Activated CD8-positive, alpha-beta memory T cell treated with anti-CD3 and anti-CD28 coated beads for 36 hours (primary cell): Measurements from ENCODE around the gene PPP5C. TPM values are rescaled to one million over a fixed set of nuclear protein-coding genes. Genes with fewer than 3 reads are reported as not detected.

Experiments
- CTCF ChIA-PET: fragments of 350-600 bp; sonication (Branson Sonifier 250); formaldehyde crosslinking; loops from one replicate; lab custom pipeline; 2021; ENCODE audit warnings: antibody characterized with exemption; lab: Charles Lee
- POLR2A ChIA-PET: fragments of 350-600 bp; sonication (Branson Sonifier 250); formaldehyde crosslinking; loops from one replicate; lab custom pipeline; 2021; ENCODE audit warnings: antibody characterized with exemption; lab: Charles Lee
- total RNA-seq, 2 experiments: library from RNA; stranded (reverse); gene quantifications; one replicate each; pipeline ENCODE4 v1.2.3, GENCODE V29; 2021

Gene PPP5C
- total RNA-seq, 2 experiments from 2014 or later: 135 to 136 TPM

GRCh38 chr19:46376241-46377153 is 29.6 kb downstream of the PPP5C start:
- POLR2A ChIA-PET: no interaction called here
- CTCF ChIA-PET: interaction anchor here (1.2 to 2.7 kb wide), 2 partner anchors 20 to 29 kb away, joined by 3 to 9 read pairs; no protein-coding TSS in a partner anchor

GRCh38 chr19:46378268-46378667 is 31.4 kb downstream of the PPP5C start:
- POLR2A ChIA-PET: no interaction called here
- CTCF ChIA-PET: interaction anchor here (2.7 kb wide), 1 partner anchor 18 kb away, joined by 9 read pairs; no protein-coding TSS in a partner anchor

GRCh38 chr19:46380690-46381089 is 33.8 kb downstream of the PPP5C start:
- ChIA-PET POLR2A (no interaction called here), CTCF (interaction anchor here (1.0 kb wide), 1 partner anchor 15 kb away, joined by 3 read pairs; no protein-coding TSS in a partner anchor)

DNA sequence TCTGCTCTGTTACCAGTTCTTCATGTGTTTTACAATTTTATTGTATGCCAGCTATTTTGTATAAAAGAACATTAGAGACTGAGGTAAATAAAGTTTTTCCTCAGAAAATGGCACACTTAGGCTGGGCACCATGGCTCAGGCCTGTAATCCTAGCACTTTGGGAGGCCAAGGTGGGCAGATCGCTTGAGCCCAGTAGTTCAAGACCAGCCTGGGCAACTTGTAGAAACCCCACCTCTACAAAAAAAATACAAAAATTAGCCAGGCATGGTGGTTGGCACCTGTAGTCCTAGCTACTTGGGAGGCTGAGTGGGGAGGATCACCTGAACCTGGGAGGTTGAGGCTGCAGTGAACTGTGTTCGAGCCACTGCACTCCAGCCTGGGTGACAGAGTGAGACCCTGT is 34.5 kb downstream of the PPP5C start:
- ChIA-PET POLR2A (no interaction called here), CTCF (interaction anchor here (1.0 kb wide), 1 partner anchor 15 kb away, joined by 3 read pairs; no protein-coding TSS in a partner anchor)

- CTCF ChIA-PET: interaction anchor here (1.0 kb wide), 1 partner anchor 14 kb away, joined by 3 read pairs; no protein-coding TSS in a partner anchor
- POLR2A ChIA-PET: no interaction called here
Measured at GRCh38 chr19:46381756-46382345, 35.0 kb downstream of the PPP5C start.

GRCh38 chr19:46383171-46383815 is 36.4 kb downstream of the PPP5C start:
- CTCF ChIA-PET: no interaction called here
- POLR2A ChIA-PET: no interaction called here

- ChIA-PET POLR2A (no interaction called here), CTCF (interaction anchor here (0.9 kb wide), 1 partner anchor 37 kb away, joined by 3 read pairs; the partner anchor contains the start of gene PPP5C)
Measured at GRCh38 chr19:46383846-46384245, 37.0 kb downstream of the PPP5C start.

DNA sequence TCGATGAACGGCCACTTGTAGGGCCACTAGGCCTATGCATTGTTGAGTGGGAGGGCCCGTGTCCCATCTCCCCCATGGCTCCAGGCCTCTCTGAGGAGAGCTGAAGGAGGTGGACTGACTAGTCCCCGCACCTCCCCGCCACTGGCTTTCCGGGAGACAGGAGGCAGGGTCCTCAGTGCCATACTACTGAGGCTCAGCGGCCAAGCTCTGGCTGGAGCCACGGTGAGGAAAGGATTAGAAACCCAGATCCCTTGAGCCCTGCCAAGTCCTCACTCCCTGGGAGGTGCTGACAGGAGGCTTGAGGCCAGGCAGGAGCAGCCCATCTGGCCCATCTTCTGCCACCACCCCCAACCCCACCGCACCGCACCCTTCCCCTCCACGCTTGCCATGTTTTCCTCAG is 37.5 kb downstream of the PPP5C start:
- CTCF ChIA-PET: interaction anchor here (0.9 kb wide), 1 partner anchor 38 kb away, joined by 3 read pairs; the partner anchor contains the start of gene PPP5C
- POLR2A ChIA-PET: no interaction called here

- POLR2A ChIA-PET: no interaction called here
- CTCF ChIA-PET: no interaction called here
Measured at GRCh38 chr19:46385636-46386035, 38.7 kb downstream of the PPP5C start.

DNA sequence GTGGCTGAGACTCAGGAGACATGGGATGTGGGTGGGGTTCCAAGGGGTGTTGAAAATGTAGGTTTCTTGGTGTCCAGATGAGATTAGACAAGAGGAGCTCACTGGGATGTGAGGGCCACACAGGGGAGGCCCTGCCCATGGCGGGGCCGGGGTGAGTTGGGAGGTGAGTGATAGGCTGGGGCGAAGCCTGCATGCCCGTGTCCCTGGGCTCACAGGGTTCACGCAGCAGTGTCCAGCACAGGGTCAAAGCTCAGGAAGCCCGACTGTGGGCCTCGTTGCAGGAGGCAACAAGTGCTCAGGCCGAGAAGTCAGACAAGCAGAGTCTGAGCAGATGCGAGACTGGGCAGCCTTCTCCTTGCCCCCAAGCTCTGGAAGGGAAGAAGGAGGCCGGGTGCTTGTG is 39.3 kb downstream of the PPP5C start:
- ChIA-PET POLR2A (interaction anchor here (0.6 kb wide), 1 partner anchor 8 kb away, joined by 7 read pairs; no protein-coding TSS in a partner anchor), CTCF (interaction anchor here (0.7 kb wide), 1 partner anchor 10 kb away, joined by 3 read pairs; no protein-coding TSS in a partner anchor)

DNA sequence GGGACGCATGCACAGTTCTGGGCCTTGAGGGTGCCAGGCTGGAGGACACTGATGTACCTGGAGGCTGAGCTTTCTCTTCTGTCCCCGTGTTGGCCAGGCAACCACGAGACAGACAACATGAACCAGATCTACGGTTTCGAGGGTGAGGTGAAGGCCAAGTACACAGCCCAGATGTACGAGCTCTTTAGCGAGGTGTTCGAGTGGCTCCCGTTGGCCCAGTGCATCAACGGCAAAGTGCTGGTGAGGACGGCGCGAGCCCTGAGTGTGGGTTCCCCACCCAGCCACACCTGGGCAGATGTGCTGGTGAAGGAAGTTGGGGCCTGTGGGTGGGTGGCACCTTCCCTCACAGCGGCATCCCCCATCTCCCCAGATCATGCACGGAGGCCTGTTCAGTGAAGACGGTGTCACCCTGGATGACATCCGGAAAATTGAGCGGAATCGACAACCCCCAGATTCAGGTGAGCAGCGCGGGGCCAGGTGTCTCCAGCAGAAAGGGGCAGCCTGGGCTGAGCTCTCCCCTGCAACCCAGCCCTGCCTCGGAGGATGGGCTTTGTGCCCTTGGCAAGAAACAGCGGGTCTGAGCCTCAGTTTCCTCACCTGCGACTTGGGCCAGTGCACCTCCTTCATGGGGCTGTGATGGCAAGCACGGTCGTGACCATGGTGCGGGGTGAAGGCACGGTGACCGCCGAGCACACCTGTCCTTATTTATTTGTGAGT is 40.3 kb downstream of the PPP5C start:
- POLR2A ChIA-PET: interaction anchor here (0.6 to 0.7 kb wide), 2 partner anchors 7 to 98 kb away, joined by 3 to 7 read pairs; no protein-coding TSS in a partner anchor
- CTCF ChIA-PET: interaction anchor here (0.7 to 0.8 kb wide), 2 partner anchors 9 to 16 kb away, joined by 3 read pairs; no protein-coding TSS in a partner anchor

GRCh38 chr19:46387713-46388130 is 40.8 kb downstream of the PPP5C start:
- CTCF ChIA-PET: interaction anchor here (0.8 kb wide), 1 partner anchor 17 kb away, joined by 3 read pairs; no protein-coding TSS in a partner anchor
- POLR2A ChIA-PET: interaction anchor here (0.7 kb wide), 1 partner anchor 98 kb away, joined by 3 read pairs; no protein-coding TSS in a partner anchor

DNA sequence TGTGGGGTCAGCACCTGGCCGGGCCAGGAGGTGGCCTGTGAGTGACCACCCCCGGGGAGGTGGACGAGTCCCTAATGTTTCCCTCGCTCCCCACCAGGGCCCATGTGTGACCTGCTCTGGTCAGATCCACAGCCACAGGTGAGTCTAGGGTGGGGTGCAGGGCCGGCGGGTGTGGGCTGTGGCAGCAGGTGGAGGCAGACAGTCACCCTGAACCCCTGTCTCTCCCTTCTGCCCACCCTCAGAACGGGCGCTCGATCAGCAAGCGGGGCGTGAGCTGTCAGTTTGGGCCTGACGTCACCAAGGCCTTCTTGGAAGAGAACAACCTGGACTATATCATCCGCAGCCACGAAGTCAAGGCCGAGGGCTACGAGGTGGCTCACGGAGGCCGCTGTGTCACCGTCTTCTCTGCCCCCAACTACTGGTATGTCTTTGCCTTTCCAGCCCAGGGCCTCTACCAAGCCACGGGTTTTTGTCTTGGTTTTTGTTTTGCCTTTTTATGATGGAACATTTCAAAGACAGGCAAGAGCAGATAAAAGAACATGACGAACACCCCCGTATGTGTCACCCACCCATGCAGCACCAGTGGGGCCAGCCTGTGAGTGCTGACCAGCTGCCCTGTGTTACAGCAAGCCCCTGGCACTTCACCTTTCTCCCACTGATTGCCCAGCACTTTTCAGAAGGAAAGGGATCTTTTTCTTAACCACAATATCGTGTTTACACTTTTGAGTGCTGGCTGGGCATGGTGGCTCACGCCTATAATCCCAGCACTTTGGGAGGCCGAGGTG is 41.6 kb downstream of the PPP5C start:
- CTCF ChIA-PET: interaction anchor here (0.8 to 1.0 kb wide), 2 partner anchors 17 to 127 kb away, joined by 3 read pairs; no protein-coding TSS in a partner anchor
- POLR2A ChIA-PET: interaction anchor here (0.6 kb wide), 1 partner anchor 37 kb away, joined by 5 read pairs; no protein-coding TSS in a partner anchor

GRCh38 chr19:46390121-46390858 is 43.4 kb downstream of the PPP5C start:
- ChIA-PET POLR2A (no interaction called here), CTCF (no interaction called here)

- CTCF ChIA-PET: no interaction called here
Measured at GRCh38 chr19:46390866-46391265, 44.0 kb downstream of the PPP5C start.

DNA sequence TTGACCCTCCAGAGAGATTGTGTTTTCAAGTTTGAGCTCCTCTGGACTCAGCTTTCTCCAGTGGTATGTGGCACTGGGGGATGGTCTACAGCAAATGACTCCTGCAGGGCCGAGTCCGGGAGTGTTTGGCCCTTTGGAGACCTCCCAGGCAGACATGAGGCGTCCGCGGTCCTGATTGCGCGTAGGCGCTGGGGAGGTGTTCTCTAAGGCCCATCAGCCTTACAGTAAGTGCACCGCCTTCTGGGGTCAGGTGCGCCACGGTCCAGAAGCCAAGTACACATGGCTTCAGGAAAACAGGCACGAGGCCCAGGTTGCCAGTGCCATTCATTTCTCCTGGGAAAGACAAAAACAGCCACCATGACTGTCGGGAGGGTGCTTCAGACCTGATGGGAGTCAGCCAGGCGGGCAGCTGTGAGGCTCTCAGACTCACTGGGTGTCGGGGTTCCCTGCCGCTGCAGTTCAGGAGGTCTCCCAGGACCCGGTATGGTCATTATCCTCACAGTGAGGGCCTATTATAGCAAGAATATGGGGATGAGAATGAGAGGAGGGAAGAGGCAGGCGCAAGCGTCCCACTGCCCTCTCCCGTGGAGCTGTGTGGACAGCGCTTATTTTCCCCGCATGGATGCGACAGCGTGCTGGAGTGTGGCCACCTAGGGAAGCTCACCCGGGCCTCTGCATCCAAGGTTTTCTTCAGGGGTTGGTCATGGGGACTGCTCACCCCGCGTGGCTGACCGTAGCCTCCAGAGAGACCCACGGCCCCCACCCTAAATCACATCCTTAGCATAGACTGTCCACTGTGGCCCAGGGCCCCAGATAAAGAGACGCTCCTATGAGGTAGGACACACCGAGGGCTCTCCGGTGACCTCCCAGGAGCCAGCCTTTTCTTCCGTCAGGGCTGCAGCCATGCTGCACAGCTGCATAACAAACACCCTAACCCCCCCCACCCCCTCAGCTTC is 44.7 kb downstream of the PPP5C start:
- CTCF ChIA-PET: no interaction called here
- POLR2A ChIA-PET: no interaction called here

More at GRCh38 chr19:46390866-46391265, 44.0 kb downstream of the PPP5C start:
- POLR2A ChIA-PET: no interaction called here
